Liver (tissue), 9 donors: ENCODE data around the gene CTPS2. TPM values are rescaled to one million over a fixed set of nuclear protein-coding genes. Genes with fewer than 3 reads are reported as not detected.

Source experiments
- DNase-seq: peaks from one replicate; pipeline ENCODE4 v3.0.0-alpha.2; 2017; ENCODE audit warnings: low spot score
- H3K27ac ChIP-seq, 2 donors: one replicate each; pipeline ENCODE4 v1.7.0; 2013; ENCODE audit warnings: inconsistent platforms in 2 of 2, low read length in 2 of 2, control low read depth in 1 of 2, low read depth in 1 of 2, mild to moderate bottlenecking in 1 of 2
- H3K27me3 ChIP-seq, 4 donors: one replicate each; pipeline versions ENCODE4 v1.6.1 to v1.7.0; 2013; ENCODE audit warnings: low read length in 3 of 4, inconsistent platforms in 1 of 4, mild to moderate bottlenecking in 1 of 4, moderate library complexity in 1 of 4; ENCODE audit not compliant: control insufficient read depth in 4 of 4, insufficient read depth in 4 of 4
- H3K36me3 ChIP-seq, 4 donors: one replicate each; pipeline versions ENCODE4 v1.6.1 to v1.7.0; 2013; ENCODE audit warnings: low read length in 3 of 4, mild to moderate bottlenecking in 3 of 4, low read depth in 1 of 4, moderate library complexity in 1 of 4; ENCODE audit not compliant: control insufficient read depth in 4 of 4, insufficient read depth in 3 of 4
- H3K4me1 ChIP-seq, 4 donors: one replicate each; pipeline versions ENCODE4 v1.6.1 to v1.7.0; 2013; ENCODE audit warnings: low read length in 3 of 4, mild to moderate bottlenecking in 3 of 4, moderate library complexity in 1 of 4; ENCODE audit not compliant: control insufficient read depth in 4 of 4, insufficient read depth in 4 of 4
- H3K4me3 ChIP-seq, 3 donors: one replicate each; pipeline versions ENCODE4 v1.6.1 to v1.7.0; 2013; ENCODE audit warnings: low read length in 3 of 3, control low read depth in 1 of 3, low read depth in 1 of 3, mild to moderate bottlenecking in 1 of 3
- H3K9ac ChIP-seq, 2 donors: one replicate each; pipeline ENCODE4 v1.7.0; 2013; ENCODE audit warnings: low read length in 2 of 2, mild to moderate bottlenecking in 2 of 2, moderate library complexity in 2 of 2, control low read depth in 1 of 2, low read depth in 1 of 2
- H3K9me3 ChIP-seq, 4 donors: one replicate each; pipeline versions ENCODE4 v1.6.1 to v1.7.0; 2013; ENCODE audit warnings: low read length in 3 of 4; ENCODE audit not compliant: control insufficient read depth in 4 of 4
- EGR1 ChIP-seq, 2 donors: IDR thresholded peaks; 2 replicates each; pipeline ENCODE4 v1.6.1; 2016 to 2018; ENCODE audit warnings: antibody characterized with exemption in 2 of 2, low read depth in 2 of 2
- FOXA1 ChIP-seq: IDR thresholded peaks from 2 replicates; pipeline ENCODE4 v1.6.1; 2016; ENCODE audit warnings: antibody characterized with exemption
- FOXA2 ChIP-seq: IDR thresholded peaks from 2 replicates; pipeline ENCODE4 v1.6.1; 2016; ENCODE audit warnings: antibody characterized with exemption
- GABPA ChIP-seq, 2 donors: IDR thresholded peaks in 1 of 2; conservative IDR thresholded peaks in 1 of 2; 2 replicates each; pipeline ENCODE4 v1.6.1; 2016; ENCODE audit warnings: antibody characterized with exemption in 2 of 2, mild to moderate bottlenecking in 1 of 2, moderate library complexity in 1 of 2
- HNF4A ChIP-seq, 2 donors: conservative IDR thresholded peaks; 2 replicates each; pipeline ENCODE4 v1.6.1; 2016; ENCODE audit warnings: antibody characterized with exemption in 2 of 2, mild to moderate bottlenecking in 2 of 2
- HNF4G ChIP-seq: IDR thresholded peaks from 2 replicates; pipeline ENCODE4 v1.6.1; 2016; ENCODE audit warnings: antibody characterized with exemption
- JUND ChIP-seq, 2 donors: IDR thresholded peaks; 2 replicates each; pipeline ENCODE4 v1.6.1; 2016; ENCODE audit warnings: antibody characterized with exemption in 2 of 2
- NR2F2 ChIP-seq: IDR thresholded peaks from 2 replicates; pipeline ENCODE4 v1.6.1; 2016; ENCODE audit warnings: antibody characterized with exemption
- RAD21 ChIP-seq, 2 donors: IDR thresholded peaks; 2 replicates each; pipeline ENCODE4 v1.6.1; 2016; ENCODE audit warnings: antibody characterized with exemption in 2 of 2, mild to moderate bottlenecking in 2 of 2
- REST ChIP-seq: IDR thresholded peaks from 2 replicates; pipeline ENCODE4 v1.6.1; 2016; ENCODE audit warnings: antibody characterized with exemption, mild to moderate bottlenecking
- RXRA ChIP-seq, 2 donors: IDR thresholded peaks; 2 replicates each; pipeline ENCODE4 v1.6.1; 2017 to 2018; ENCODE audit warnings: antibody characterized with exemption in 2 of 2, mild to moderate bottlenecking in 1 of 2
- SP1 ChIP-seq: IDR thresholded peaks from 2 replicates; pipeline ENCODE4 v1.6.1; 2018; ENCODE audit warnings: antibody characterized with exemption, mild to moderate bottlenecking
- TAF1 ChIP-seq: conservative IDR thresholded peaks from 2 replicates; pipeline ENCODE4 v1.6.1; 2016; ENCODE audit warnings: antibody characterized with exemption, mild to moderate bottlenecking
- YY1 ChIP-seq: IDR thresholded peaks from 2 replicates; pipeline ENCODE4 v1.6.1; 2016; ENCODE audit warnings: antibody characterized with exemption, mild to moderate bottlenecking
- ZBTB33 ChIP-seq: IDR thresholded peaks from 2 replicates; pipeline ENCODE4 v1.6.1; 2016; ENCODE audit warnings: antibody characterized with exemption
- WGBS: extraction: QIAGEN DNeasy Blood & Tissue Kit; methylation state at CpG from one replicate; pipeline ENCODE4 v1.1.7; 2013; 5-methylcytosine and 5-hydroxymethylcytosine counted together
- polyA plus RNA-seq, 2 donors: library from polyadenylated mRNA; stranded (reverse) in 1 of 2; unstranded in 1 of 2; fragments of 200-250 nt in 1 of 2; fragments of >200 nt in 1 of 2; fragmentation: Nextera tagmentation in 1 of 2; extraction: Ambion mirVana in 1 of 2; gene quantifications; one replicate each; pipeline versions ENCODE4 v1.2.1 to v1.2.3, GENCODE V29; 2013 to 2015
- total RNA-seq, 2 donors: library from RNA; depleted of rRNA; stranded (reverse); fragments of >200 nt; gene quantifications; one replicate each; pipeline ENCODE4 v1.2.3, GENCODE V29; 2014
- TF ChIP-seq, protein P1 (sequence below): IDR thresholded peaks from 2 replicates; pipeline ENCODE4 v1.6.1; 2016; ENCODE audit warnings: antibody characterized with exemption
- TF ChIP-seq, protein P2 (sequence below): IDR thresholded peaks from 2 replicates; pipeline ENCODE4 v1.6.1; 2016; ENCODE audit warnings: antibody characterized with exemption
- TF ChIP-seq, protein P3 (sequence below): fragments of 150-350 bp; IDR thresholded peaks from 2 replicates; pipeline ENCODE4 v1.5.1; 2017; ENCODE audit warnings: improper control_type of control experiment, low read depth, low read length; ENCODE audit not compliant: missing input control
- donor health status: healthy.
- donor health status: healthy.
- donor health status: healthy.
- donor health status: healthy.
- donor health status: healthy.

The CTPS2 gene
- total and polyA plus RNA-seq, 4 donors = 3.0 to 11.2 (median 7.2) TPM

DNA sequence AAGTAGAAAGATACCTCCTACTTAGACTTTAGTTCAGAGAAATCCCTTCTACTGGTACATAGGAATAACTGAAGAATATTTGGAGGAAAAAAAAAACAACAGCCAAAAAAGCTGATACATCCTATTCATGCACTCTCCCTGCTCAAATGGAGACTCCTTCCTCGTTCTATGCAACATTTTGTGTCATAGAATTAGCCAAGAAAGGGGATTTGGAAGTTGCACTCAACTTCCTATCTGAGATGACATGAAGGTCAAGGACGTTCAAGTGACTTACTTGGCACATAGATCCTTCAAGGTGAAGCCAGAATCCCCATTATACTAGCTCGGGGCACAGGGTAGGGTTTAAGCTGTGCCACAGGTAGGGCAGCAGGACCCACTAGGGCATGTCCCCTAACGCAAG lies 118.7 kb downstream of the CTPS2 start:
- no peak for DNase-seq
- no peaks in the 10 kb centered on the region for H3K4me1 ChIP-seq
- H3K9me3 ChIP-seq = peaks cover 0 to 5% (median 0%) of the 10 kb centered on the region in 4 donors
- H3K27ac ChIP-seq = no peak overlapping the region
- TF ChIP-seq GABPA (IDR thresholded peaks at IDR 0.05 in 1 of 2, conservative IDR thresholded peaks at IDR 0.05 in 1 of 2) = no peak
- no peak for TF ChIP-seq TAF1
- TF ChIP-seq, protein P1, sequence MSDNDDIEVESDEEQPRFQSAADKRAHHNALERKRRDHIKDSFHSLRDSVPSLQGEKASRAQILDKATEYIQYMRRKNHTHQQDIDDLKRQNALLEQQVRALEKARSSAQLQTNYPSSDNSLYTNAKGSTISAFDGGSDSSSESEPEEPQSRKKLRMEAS = no peak
- no peak for TF ChIP-seq ZBTB33
- TF ChIP-seq RAD21 (IDR thresholded peaks at IDR 0.05) = no peak
- TF ChIP-seq FOXA1 = no peak
- no peak for TF ChIP-seq SP1
- TF ChIP-seq FOXA2 = no peak
- TF ChIP-seq NR2F2 = no peak
- TF ChIP-seq HNF4A (conservative IDR thresholded peaks at IDR 0.05) = no peak
- TF ChIP-seq EGR1 (IDR thresholded peaks at IDR 0.05; ENCODE audit: low read depth in 2 of 2) = no peak
- TF ChIP-seq, protein P2, sequence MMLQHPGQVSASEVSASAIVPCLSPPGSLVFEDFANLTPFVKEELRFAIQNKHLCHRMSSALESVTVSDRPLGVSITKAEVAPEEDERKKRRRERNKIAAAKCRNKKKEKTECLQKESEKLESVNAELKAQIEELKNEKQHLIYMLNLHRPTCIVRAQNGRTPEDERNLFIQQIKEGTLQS = no peak
- no peak for TF ChIP-seq RXRA (IDR thresholded peaks at IDR 0.05)
- TF ChIP-seq, protein P3, sequence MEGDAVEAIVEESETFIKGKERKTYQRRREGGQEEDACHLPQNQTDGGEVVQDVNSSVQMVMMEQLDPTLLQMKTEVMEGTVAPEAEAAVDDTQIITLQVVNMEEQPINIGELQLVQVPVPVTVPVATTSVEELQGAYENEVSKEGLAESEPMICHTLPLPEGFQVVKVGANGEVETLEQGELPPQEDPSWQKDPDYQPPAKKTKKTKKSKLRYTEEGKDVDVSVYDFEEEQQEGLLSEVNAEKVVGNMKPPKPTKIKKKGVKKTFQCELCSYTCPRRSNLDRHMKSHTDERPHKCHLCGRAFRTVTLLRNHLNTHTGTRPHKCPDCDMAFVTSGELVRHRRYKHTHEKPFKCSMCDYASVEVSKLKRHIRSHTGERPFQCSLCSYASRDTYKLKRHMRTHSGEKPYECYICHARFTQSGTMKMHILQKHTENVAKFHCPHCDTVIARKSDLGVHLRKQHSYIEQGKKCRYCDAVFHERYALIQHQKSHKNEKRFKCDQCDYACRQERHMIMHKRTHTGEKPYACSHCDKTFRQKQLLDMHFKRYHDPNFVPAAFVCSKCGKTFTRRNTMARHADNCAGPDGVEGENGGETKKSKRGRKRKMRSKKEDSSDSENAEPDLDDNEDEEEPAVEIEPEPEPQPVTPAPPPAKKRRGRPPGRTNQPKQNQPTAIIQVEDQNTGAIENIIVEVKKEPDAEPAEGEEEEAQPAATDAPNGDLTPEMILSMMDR = no peak
- no peak for TF ChIP-seq REST
- no peak for TF ChIP-seq YY1
- TF ChIP-seq JUND (IDR thresholded peaks at IDR 0.05) = no peak
- TF ChIP-seq HNF4G = no peak
- H3K9ac ChIP-seq = no peak overlapping the region
- H3K27me3 ChIP-seq = no peaks in the 10 kb centered on the region
- H3K4me3 ChIP-seq = no peak overlapping the region
- H3K36me3 ChIP-seq = peaks cover 0 to 6% (median 2%) of the 10 kb centered on the region in 4 donors
- 84% methylated on average over 4 of the region's 4 CpGs for WGBS
